Measurements from ENCODE around the gene CADPS.

DNA sequence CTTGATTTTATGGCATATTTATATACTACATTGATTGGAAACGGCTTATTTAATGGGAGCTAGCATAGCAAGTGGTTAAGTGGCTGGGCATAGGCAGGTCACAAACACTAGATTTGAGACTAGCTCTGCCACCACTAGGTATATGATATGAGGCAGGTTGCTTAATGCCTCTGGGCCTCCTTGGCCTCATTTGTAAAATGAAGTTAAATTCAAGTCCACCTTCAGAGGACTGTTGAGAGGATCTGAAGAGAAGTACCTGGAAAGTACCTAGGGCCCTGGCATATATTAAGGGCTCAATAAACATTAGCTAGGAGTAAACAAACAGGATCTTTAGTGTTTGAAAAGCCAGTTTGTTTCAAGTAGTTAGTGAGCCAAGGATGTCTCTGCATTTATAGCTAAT lies 335.5 kb downstream of the CADPS start:
- TF ChIP-seq, protein P1, sequence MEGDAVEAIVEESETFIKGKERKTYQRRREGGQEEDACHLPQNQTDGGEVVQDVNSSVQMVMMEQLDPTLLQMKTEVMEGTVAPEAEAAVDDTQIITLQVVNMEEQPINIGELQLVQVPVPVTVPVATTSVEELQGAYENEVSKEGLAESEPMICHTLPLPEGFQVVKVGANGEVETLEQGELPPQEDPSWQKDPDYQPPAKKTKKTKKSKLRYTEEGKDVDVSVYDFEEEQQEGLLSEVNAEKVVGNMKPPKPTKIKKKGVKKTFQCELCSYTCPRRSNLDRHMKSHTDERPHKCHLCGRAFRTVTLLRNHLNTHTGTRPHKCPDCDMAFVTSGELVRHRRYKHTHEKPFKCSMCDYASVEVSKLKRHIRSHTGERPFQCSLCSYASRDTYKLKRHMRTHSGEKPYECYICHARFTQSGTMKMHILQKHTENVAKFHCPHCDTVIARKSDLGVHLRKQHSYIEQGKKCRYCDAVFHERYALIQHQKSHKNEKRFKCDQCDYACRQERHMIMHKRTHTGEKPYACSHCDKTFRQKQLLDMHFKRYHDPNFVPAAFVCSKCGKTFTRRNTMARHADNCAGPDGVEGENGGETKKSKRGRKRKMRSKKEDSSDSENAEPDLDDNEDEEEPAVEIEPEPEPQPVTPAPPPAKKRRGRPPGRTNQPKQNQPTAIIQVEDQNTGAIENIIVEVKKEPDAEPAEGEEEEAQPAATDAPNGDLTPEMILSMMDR (conservative IDR thresholded peaks at IDR 0.05; ENCODE audit: low read depth, low read length), result no peak
- TF ChIP-seq, protein P2, sequence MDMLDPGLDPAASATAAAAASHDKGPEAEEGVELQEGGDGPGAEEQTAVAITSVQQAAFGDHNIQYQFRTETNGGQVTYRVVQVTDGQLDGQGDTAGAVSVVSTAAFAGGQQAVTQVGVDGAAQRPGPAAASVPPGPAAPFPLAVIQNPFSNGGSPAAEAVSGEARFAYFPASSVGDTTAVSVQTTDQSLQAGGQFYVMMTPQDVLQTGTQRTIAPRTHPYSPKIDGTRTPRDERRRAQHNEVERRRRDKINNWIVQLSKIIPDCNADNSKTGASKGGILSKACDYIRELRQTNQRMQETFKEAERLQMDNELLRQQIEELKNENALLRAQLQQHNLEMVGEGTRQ (IDR thresholded peaks at IDR 0.05; ENCODE audit: low read depth, low read length), result no peak
- TF ChIP-seq POLR2A (IDR thresholded peaks at IDR 0.05; ENCODE audit: low read depth, low read length), result no peak
- no peak for TF ChIP-seq RAD21 (IDR thresholded peaks at IDR 0.05; ENCODE audit: low read length)
- no peak for TF ChIP-seq MXI1 (IDR thresholded peaks at IDR 0.05; ENCODE audit: borderline replicate concordance, low read depth, low read length)
- no peak for TF ChIP-seq RFX5 (IDR thresholded peaks at IDR 0.05; ENCODE audit: low read depth, low read length)
- TF ChIP-seq MAZ (IDR thresholded peaks at IDR 0.05; ENCODE audit: borderline replicate concordance, low read depth, low read length), result no peak
